HG03039 (cell line): ENCODE results near the gene KLRC4.
"Not testable (repeated sequence)": the region's sequence is repeated elsewhere in the genome, so short reads cannot be mapped to it uniquely, and the experiment has no call there.

Source experiments
- ATAC-seq: cut with Tn5 transposase; IDR thresholded peaks from one replicate; pipeline ENCODE4 v1.9.1; 2021; ENCODE audit warnings: mild to moderate bottlenecking, moderate library complexity; ENCODE audit not compliant: unreplicated experiment

Gene KLRC4

GRCh38 chr12:10409392-10409791, at the start of gene KLRC4:
TSS of gene KLRC4 (minus strand) at chr12:10409757. CDS start at chr12:10409575, 182 bp downstream.
- no peak for ATAC-seq

GRCh38 chr12:10457760-10458159, 48.2 kb upstream of the KLRC4 start:
- no peak for ATAC-seq

- no peak for ATAC-seq
These were observed 47.3 kb upstream of the KLRC4 start for GRCh38 chr12:10456856-10457255.

GRCh38 chr12:10455766-10456165, 46.2 kb upstream of the KLRC4 start:
- no peak for ATAC-seq

- no peak for ATAC-seq
These were observed 45.0 kb upstream of the KLRC4 start for GRCh38 chr12:10454531-10454930.

GRCh38 chr12:10453156-10453555, 43.6 kb upstream of the KLRC4 start, which contains the start of gene KLRC1:
TSS of gene KLRC1 (minus strand) at chr12:10453377. CDS start at chr12:10451156, 2,221 bp downstream.
- no peak for ATAC-seq

- ATAC-seq, result no peak
These were observed 38.7 kb upstream of the KLRC4 start for GRCh38 chr12:10448236-10448635.

GRCh38 chr12:10446052-10446451, 36.5 kb upstream of the KLRC4 start:
- not testable (repeated sequence) for ATAC-seq

GRCh38 chr12:10441144-10441543, 31.6 kb upstream of the KLRC4 start:
- ATAC-seq, result not testable (repeated sequence)

GRCh38 chr12:10439608-10440274, 30.2 kb upstream of the KLRC4 start:
- not testable (repeated sequence) for ATAC-seq

- not testable (repeated sequence) for ATAC-seq
These were observed 28.0 kb upstream of the KLRC4 start for GRCh38 chr12:10437601-10438000.

GRCh38 chr12:10435816-10436215, 26.3 kb upstream of the KLRC4 start, which contains the start of gene KLRC2:
TSS of gene KLRC2 (minus strand) at chr12:10436010. CDS start at chr12:10435986, 24 bp downstream.
- not testable (repeated sequence) for ATAC-seq

GRCh38 chr12:10430623-10431022, 21.1 kb upstream of the KLRC4 start:
- not testable (repeated sequence) for ATAC-seq

- ATAC-seq, result not testable (repeated sequence)
These were observed 16.4 kb upstream of the KLRC4 start for GRCh38 chr12:10425938-10426337.

GRCh38 chr12:10424260-10424899, 14.8 kb upstream of the KLRC4 start:
- ATAC-seq, result not testable (repeated sequence)

GRCh38 chr12:10422159-10422558, 12.6 kb upstream of the KLRC4 start:
- not testable (repeated sequence) for ATAC-seq

GRCh38 chr12:10420334-10420733, 10.8 kb upstream of the KLRC4 start, which contains the start of gene KLRC3:
TSS of gene KLRC3 (minus strand) at chr12:10420595. CDS start at chr12:10420550, 45 bp downstream.
- not testable (repeated sequence) for ATAC-seq

- ATAC-seq, result no peak
These were observed 715 bp downstream of the KLRC4 start for GRCh38 chr12:10408842-10409241.

- ATAC-seq, result no peak
These were observed 2.8 kb downstream of the KLRC4 start for GRCh38 chr12:10406725-10407124.

- no peak for ATAC-seq
These were observed 4.3 kb downstream of the KLRC4 start for GRCh38 chr12:10405294-10405693.

- ATAC-seq, result no peak
These were observed 4.8 kb downstream of the KLRC4 start for GRCh38 chr12:10404798-10405197.

- no peak for ATAC-seq
These were observed 8.7 kb downstream of the KLRC4 start for GRCh38 chr12:10400829-10401228.
